ENCODE data around the gene IRAK1.

- TF ChIP-seq POLR2A (IDR thresholded peaks at IDR 0.05) (no peak), CTCF (IDR thresholded peaks at IDR 0.05) (no peak)
These were observed 42.1 kb upstream of the IRAK1 start for GRCh38 chrX:154061801-154062200.
